ENCODE data around the gene MTUS2. TPM values are rescaled to one million over a fixed set of nuclear protein-coding genes. Genes with fewer than 3 reads are reported as not detected.
A peak's percentile ranks its signal among the peaks of the same experiment; 100 is the strongest.

Gene MTUS2
- total RNA-seq, 2 donors from 2014 or later, result 4.0 to 5.4 TPM

GRCh38 chr13:29491248-29491647 is 671.1 kb downstream of the MTUS2 start:
- TF ChIP-seq POLR2A (IDR thresholded peaks at IDR 0.05) (no peak), CTCF (IDR thresholded peaks at IDR 0.05) (no peak)
- WGBS, 2 donors, result 50 to 93% methylated on average over 2 of the region's 2 CpGs
- peaks cover 7% of the 10 kb centered on the region for H3K4me1 ChIP-seq
- no peaks in the 10 kb centered on the region for H3K27me3 ChIP-seq
- ATAC-seq (no peak), DNase-seq (no peak)
- H3K36me3 ChIP-seq (replicated peaks in 1 of 2; ENCODE audit: insufficient read depth in 1 of 2, low read depth in 2 of 2), result no peaks in the 10 kb centered on the region
- no peaks in the 10 kb centered on the region for H3K9me3 ChIP-seq
- intact Hi-C loops (cut with DNase I), result no loop called here
- no peak overlapping the region for H3K4me3 ChIP-seq
- no peak overlapping the region for H3K27ac ChIP-seq

DNA sequence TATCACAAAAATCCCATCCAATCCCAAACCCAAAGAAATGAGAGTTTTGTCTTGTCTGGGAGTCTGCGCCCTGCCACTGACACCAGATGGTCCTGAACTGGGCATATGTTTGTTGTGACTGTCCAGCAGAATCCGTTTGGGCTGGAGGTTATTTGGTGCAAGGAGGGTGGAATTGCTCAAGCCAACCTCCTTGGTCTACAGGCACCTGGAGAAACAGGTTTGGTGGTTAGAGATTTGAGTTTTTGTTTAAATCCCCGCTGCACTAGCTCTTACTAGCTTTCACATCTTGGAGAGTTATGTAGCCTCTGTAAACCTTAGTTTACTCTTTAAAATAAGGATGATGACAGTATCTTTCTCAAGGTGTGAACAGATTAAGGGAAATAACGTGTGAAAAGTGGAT is 673.7 kb downstream of the MTUS2 start:
- Histone ChIP-seq H3K9me3 (no peaks in the 10 kb centered on the region), H3K36me3 (replicated peaks in 1 of 2; ENCODE audit: insufficient read depth in 1 of 2, low read depth in 2 of 2) (no peaks in the 10 kb centered on the region), H3K4me1 (peaks cover 26% of the 10 kb centered on the region), H3K4me3 (no peak overlapping the region), H3K27ac (no peak overlapping the region), H3K27me3 (no peaks in the 10 kb centered on the region)
- 63 to 80% methylated on average over 4 of the region's 4 CpGs for WGBS, 2 donors
- DNase-seq, result no peak
- intact Hi-C loops (cut with DNase I), result no loop called here
- ATAC-seq, result no peak
- TF ChIP-seq CTCF (IDR thresholded peaks at IDR 0.05) (no peak), POLR2A (IDR thresholded peaks at IDR 0.05) (no peak)

DNA sequence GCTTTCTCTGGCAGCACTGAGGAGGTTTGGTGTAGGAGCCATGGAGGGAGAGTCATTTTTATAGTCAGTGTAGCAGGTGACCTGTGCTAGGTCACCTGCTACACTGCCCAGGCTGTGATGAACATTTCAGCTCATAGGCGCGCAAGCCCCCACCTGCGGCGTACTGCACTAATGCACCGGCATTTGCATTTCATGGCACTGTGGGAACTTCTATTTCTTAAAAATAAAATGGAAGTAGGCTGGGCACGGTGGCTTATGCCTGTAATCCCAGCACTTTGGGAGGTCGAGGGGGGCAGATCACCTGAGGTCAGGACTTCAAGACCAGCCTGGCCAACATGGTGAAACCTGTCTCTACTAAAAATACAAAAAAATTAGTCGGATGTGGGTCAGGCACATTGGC is 674.4 kb downstream of the MTUS2 start:
- DNase-seq, result no peak
- no peak overlapping the region for H3K27ac ChIP-seq
- ATAC-seq, result no peak
- H3K4me3 ChIP-seq, result no peak overlapping the region
- peaks cover 26% of the 10 kb centered on the region for H3K4me1 ChIP-seq
- no peaks in the 10 kb centered on the region for H3K36me3 ChIP-seq (replicated peaks in 1 of 2; ENCODE audit: insufficient read depth in 1 of 2, low read depth in 2 of 2)
- H3K27me3 ChIP-seq, result no peaks in the 10 kb centered on the region
- H3K9me3 ChIP-seq, result no peaks in the 10 kb centered on the region
- 93 to 94% methylated on average over 8 of the region's 8 CpGs for WGBS, 2 donors
- no peak for TF ChIP-seq POLR2A (IDR thresholded peaks at IDR 0.05)
- no peak for TF ChIP-seq CTCF (IDR thresholded peaks at IDR 0.05)
- intact Hi-C loops (cut with DNase I), result no loop called here

DNA sequence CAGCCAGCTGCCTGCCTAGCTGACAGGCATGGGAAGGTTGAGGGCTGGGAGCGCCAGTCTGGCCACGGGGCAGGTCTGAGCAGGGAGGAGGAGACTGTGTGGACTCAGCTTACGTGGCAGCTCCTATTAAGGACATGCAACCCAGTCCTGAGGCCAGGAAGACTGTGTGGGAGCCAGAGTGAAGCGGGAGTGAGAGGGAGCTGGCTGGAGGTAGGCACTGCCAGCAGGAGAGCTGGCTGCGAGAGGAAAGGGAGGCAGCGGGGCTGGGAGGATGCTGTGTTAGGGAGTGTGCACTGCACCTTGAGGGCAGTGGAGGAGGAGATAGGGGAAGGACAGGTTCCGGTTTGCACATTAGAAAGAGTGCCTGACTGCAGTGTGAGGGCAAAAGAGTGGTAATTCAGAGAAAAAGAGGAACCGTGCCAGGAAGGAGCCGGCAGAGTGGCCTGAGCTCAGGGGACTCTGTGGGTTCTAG is 676.1 kb downstream of the MTUS2 start:
- Histone ChIP-seq H3K9me3 (no peaks in the 10 kb centered on the region), H3K27me3 (no peaks in the 10 kb centered on the region), H3K4me3 (peak overlapping the region; percentile 7 to 46), H3K27ac (peak overlapping the region; percentile 55 to 87 (median 82)), H3K36me3 (replicated peaks in 1 of 2; ENCODE audit: insufficient read depth in 1 of 2, low read depth in 2 of 2) (no peaks in the 10 kb centered on the region), H3K4me1 (peaks cover 36% of the 10 kb centered on the region)
- intact Hi-C loops (cut with DNase I), result no loop called here
- DNase-seq (peak; percentile 91 to 96 (median 94)), ATAC-seq (peak; percentile 96)
- TF ChIP-seq CTCF (IDR thresholded peaks at IDR 0.05) (peak in 3 of 7 experiments; percentile 29 to 46 (median 42)), POLR2A (IDR thresholded peaks at IDR 0.05) (peak; percentile 92 to 98 (median 95))
- WGBS, 2 donors, result 19 to 37% methylated on average over 7 to 9 of the region's 9 CpGs

DNA sequence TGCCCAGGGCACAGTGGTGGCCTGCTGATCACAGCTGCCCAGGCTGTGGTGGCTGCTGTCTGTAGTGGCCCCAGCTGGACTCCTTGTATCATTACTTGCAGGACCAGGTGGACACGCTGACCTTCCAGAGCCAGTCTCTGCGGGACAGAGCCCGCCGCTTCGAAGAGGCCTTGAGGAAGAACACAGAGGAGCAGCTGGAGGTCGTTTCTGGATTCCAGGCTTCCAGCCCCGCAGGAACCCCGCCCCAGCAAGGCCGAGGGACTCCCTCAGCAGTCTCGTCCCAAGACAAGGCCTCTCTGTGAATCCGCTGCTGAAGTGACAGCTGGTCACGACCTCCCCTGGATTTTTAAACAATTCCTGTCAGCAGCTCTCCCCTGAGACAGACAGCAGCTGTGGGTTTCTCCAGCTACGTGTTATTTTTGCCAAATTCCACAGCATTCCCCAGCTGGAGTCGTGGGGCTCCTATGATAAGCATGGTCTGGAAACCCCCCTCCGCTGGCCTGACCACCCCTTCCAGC is 677.1 kb downstream of the MTUS2 start:
- peak; percentile 24 for ATAC-seq
- Histone ChIP-seq H3K9me3 (no peaks in the 10 kb centered on the region), H3K4me3 (no peak overlapping the region), H3K27me3 (no peaks in the 10 kb centered on the region), H3K4me1 (peaks cover 36% of the 10 kb centered on the region), H3K27ac (peak overlapping the region; percentile 55 to 87 (median 82)), H3K36me3 (replicated peaks in 1 of 2; ENCODE audit: insufficient read depth in 1 of 2, low read depth in 2 of 2) (no peaks in the 10 kb centered on the region)
- WGBS, 2 donors, result 4 to 9% methylated on average over 15 of the region's 15 CpGs
- TF ChIP-seq CTCF (IDR thresholded peaks at IDR 0.05), result no peak
- TF ChIP-seq POLR2A (IDR thresholded peaks at IDR 0.05), result no peak
- intact Hi-C loops (cut with DNase I), result no loop called here
- DNase-seq, result peak; percentile 40 to 55 (median 45)

Measured in body of pancreas (tissue), 4 donors.